Stimulated activated CD4-positive, alpha-beta T cell treated with anti-CD3 and anti-CD28 coated beads, Interleukin-2, amount 100 ng/mL, for 48 hours (primary cell): ENCODE data around the gene S1PR2.

Experiments used
- DNase-seq, 2 donors: peaks; one replicate each; pipeline ENCODE4 v3.0.0-alpha.2; 2020

S1PR2 gene

DNA sequence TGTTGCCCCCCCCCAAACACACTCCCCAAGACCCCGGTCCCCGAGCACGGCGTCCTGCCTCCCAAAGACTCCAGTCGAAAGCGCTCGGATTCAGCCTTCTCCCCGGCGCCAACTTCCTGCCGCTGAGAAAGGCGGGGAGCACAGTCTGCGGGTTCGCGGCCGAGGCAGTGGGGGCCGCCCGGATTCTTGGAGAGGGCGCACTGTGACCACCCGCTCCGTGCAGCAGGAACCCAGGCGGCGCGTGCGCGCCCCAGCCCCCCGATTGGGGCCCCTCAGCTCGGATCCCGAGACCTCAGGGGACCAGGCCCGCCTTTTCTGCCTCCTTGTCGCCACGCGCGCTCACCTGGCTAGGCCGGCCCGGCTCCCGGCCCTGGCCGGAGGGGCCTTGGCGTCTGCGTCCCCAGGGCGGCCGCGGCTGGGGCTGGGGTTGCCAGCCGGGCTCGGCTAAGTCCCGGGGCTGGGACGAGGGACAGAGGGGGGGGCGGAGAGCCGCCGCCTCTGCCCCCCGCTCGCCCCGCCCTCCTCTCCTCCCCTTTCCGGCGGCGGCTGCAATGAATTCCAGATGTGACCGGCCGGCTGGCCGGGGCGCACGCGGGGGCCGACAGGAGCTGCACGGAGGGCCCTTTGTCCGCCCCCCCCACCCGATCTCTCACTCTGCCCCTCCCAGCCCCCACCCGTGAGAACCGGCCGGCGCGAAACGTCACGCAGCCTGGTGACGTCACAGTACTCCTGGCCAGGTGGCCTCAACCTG, at the start of gene S1PR2:
Gene S1PR2, minus strand, starts transcription at position 471 of the 751 bp plus-strand sequence. CDS start 6,426 bp downstream, outside the sequence.
- DNase-seq: peak; percentile 61

DNA sequence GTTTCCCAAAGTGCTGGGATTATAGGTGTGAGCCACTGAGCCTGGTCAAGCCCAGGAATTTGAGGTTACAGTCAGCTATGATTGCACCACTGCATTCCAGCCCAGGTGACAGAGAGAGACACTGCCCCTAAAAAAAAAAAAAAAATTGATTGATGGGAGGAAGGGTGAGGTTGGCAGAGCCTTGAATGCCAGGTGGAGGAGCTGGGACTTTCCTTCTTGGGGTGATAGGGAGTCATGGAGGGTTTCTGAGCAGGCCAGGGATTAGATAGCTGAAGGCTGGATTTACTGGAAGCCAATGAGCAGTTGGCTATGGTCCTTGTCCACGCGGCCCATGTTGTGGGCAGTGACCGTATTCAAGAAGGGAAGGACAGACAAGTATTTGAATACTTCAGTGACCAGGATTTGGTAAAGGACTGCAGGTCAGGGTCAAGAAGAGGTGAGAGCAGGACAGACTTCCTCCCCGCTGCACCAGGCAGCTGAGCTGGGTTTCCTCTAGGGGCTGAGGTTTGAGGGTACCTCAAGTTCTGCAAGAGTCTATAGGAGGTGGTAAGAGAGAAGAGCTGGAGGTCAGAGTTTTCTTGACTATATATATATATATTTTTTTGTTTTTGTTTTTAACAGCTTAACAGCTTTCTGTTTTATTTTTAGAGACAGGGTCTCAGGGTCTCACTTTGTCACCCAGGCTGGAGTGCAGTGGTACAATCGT, 48.8 kb upstream of the S1PR2 start:
- no peak for DNase-seq

- no peak for DNase-seq
Observed at GRCh38 chr19:10278935-10279334, 47.8 kb upstream of the S1PR2 start.

- no peak for DNase-seq
Observed at GRCh38 chr19:10277795-10278589, 46.9 kb upstream of the S1PR2 start.

DNA sequence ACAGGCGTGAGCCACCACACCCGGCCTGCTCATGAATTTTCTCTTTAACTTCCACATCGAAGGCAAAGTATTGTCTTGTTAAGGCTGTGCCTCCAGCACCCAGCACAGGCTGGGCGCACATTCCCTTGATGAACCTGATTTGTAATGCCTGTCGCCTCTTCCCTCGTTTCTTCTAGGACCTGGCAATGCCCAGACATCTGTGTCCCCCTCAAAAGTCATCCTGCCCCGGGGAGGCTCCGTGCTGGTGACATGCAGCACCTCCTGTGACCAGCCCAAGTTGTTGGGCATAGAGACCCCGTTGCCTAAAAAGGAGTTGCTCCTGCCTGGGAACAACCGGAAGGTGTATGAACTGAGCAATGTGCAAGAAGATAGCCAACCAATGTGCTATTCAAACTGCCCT, 43.5 kb upstream of the S1PR2 start:
- DNase-seq: no peak

GRCh38 chr19:10271543-10272086, 40.5 kb upstream of the S1PR2 start:
- no peak for DNase-seq

DNA sequence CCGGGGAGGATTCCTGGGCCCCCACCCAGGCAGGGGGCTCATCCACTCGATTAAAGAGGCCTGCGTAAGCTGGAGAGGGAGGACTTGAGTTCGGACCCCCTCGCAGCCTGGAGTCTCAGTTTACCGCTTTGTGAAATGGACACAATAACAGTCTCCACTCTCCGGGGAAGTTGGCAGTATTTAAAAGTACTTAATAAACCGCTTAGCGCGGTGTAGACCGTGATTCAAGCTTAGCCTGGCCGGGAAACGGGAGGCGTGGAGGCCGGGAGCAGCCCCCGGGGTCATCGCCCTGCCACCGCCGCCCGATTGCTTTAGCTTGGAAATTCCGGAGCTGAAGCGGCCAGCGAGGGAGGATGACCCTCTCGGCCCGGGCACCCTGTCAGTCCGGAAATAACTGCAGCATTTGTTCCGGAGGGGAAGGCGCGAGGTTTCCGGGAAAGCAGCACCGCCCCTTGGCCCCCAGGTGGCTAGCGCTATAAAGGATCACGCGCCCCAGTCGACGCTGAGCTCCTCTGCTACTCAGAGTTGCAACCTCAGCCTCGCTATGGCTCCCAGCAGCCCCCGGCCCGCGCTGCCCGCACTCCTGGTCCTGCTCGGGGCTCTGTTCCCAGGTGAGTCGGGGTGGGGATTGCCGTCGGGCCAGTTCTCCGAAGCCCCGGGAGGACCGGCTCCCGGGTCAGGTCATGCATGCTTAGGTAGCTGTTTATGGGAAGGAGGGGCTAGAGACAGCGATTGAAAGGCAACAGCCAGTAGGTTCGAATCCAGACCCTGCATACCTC, 39.7 kb upstream of the S1PR2 start, which contains the start of gene ICAM1:
Gene ICAM1, plus strand, starts transcription at position 505 of the 779 bp plus-strand sequence. Its CDS starts 40 bp downstream, at position 545.
- DNase-seq: peak; percentile 67 to 69

DNA sequence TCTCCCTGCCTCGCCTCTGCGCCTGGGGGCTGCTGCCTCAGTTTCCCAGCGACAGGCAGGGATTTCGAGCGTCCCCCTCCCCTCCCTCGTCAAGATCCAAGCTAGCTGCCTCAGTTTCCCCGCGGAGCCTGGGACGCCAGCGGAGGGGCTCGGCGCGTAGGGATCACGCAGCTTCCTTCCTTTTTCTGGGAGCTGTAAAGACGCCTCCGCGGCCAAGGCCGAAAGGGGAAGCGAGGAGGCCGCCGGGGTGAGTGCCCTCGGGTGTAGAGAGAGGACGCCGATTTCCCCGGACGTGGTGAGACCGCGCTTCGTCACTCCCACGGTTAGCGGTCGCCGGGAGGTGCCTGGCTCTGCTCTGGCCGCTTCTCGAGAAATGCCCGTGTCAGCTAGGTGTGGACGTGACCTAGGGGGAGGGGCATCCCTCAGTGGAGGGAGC, 39.1 kb upstream of the S1PR2 start:
- DNase-seq: peak; percentile 67 to 69

GRCh38 chr19:10269333-10270179, 38.4 kb upstream of the S1PR2 start:
- DNase-seq: peak; percentile 91 to 92

DNA sequence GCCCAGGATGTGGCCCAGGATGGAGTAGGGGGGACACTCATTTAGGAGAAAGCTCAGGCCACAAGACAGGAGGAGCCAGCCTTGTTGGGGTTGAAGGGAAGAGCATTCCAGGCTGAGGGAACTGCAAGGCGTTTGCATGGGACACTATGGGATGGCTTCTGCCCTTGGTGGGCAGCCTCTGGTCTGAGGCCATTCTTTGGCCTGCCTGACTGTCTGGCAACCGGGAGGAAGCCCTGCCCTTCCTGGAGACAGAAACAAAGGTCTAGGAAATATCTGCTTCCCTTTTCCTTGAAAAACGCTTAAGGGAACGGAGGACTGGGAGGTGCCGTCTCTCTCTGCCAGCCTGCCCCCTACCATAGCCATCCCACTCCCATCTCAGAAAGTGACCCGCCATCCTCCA, 36.9 kb upstream of the S1PR2 start:
- no peak for DNase-seq

DNA sequence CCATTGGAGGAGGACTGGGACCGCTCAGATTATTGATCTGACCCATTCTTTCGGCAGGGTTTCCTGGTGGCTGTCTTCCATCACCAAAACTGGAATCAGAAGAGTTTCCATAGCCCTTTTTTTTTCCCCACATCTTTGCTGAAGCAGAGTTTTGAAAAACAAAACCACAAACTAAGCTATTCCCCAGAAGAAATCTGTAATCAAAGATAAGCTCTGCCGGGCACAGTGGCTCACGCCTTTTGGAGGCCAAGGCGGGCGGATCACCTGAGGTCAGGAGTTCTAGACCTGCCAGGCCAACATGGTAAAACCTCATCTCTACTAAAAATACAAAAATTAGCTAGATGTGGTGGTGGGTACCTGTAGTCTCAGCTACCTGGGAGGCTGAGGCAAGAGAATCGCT, 35.6 kb upstream of the S1PR2 start:
- DNase-seq: no peak

DNA sequence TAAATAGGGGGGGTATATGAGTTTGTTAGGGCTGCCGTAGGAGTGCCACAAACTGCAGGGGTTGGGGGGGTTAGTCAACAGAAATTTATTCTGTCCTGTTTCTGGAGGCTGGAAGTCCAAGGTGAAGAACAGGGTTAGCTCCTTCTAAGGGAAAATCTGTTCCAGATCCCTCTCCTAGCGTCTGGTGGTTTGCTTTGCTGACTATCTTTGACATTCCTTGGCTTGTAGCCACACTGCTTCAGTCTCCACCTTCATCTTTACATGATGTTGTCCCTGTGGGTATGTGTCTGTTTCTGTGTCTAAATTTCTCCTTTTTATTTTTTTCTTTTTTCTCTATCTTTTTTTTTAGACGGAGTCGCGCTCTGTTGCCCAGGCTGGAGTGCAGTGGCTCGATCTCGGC, 31.6 kb upstream of the S1PR2 start:
- no peak for DNase-seq

GRCh38 chr19:10260141-10260584, 29.0 kb upstream of the S1PR2 start:
- peak; percentile 60 to 62 for DNase-seq

GRCh38 chr19:10259162-10259905, 28.2 kb upstream of the S1PR2 start:
- peak; percentile 92 to 95 for DNase-seq

DNA sequence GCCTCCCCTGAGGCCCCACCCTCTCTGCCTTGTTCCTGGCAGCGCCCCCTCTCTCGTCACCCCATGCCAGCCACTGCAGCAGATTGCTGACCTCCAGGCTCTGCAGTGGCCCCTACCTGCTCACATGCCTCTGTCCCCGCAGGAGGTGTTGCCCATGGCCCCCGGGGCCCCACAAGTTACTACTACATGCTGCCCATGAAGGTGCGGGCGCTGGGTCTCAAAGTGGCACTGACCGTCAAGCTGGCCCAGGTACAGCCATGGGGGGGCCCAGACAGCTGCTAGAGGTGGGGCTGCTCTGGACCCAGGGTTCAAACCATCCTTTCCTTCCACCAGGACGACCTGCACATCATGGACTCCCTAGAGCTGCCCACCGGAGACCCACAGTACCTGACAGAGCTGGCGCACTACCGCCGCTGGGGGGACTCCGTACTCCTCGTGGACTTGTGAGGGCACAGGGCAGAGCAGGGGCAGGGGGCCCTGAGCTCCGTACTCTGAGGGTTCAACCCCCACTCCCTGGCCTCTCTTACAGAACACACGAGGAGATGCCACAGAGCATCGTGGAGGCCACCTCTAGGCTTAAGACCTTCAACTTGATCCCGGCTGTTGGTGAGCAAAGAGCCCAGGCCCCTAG, 27.1 kb upstream of the S1PR2 start:
- no peak for DNase-seq

- DNase-seq: no peak
Observed at GRCh38 chr19:10256970-10257615, 26.0 kb upstream of the S1PR2 start.

- DNase-seq: no peak
Observed at GRCh38 chr19:10256551-10256950, 25.4 kb upstream of the S1PR2 start.

GRCh38 chr19:10255358-10255757, 24.2 kb upstream of the S1PR2 start:
- DNase-seq: no peak

- DNase-seq: no peak
Observed at GRCh38 chr19:10254244-10254643, 23.1 kb upstream of the S1PR2 start.
